ENCODE results near the gene ZP1.

- TF ChIP-seq CTCF (IDR thresholded peaks at IDR 0.05) (no peak), EP300 (IDR thresholded peaks at IDR 0.05) (no peak), POLR2AphosphoS5 (IDR thresholded peaks at IDR 0.05) (no peak)
Measured at GRCh38 chr11:60836866-60837515, 30.4 kb upstream of the ZP1 start.

All from stomach (tissue), 4 donors.